ENCODE results near the gene STEAP3. TPM values are rescaled to one million over a fixed set of nuclear protein-coding genes. Genes with fewer than 3 reads are reported as not detected.

STEAP3 gene
- total and polyA plus RNA-seq, 8 donors: 6.6 to 28.2 (median 19.5) TPM

DNA sequence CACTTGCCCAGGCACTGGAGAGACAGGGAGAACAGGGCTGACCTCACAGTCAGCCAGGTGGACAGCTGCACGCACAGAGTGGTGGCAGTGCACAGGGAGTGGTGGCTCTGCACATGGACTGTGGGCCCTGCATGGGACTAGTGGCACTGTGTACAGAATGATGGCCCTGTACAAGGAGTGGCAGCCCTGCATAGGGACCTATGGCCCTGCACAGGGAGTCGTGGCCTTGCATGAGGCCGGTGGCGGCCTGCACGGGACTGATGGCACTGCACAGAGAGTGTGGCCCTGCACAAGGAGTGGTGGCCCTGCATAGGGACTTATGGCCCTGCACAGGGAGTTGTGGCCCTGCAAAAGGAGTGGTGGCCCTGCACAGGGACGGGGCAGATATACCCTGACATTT is 19.1 kb upstream of the STEAP3 start:
- ATAC-seq (no peak), DNase-seq (no peak), FAIRE-seq (no peak)
- H3K36me3 ChIP-seq: no peaks in the 10 kb centered on the region
- no peaks in the 10 kb centered on the region for H3K27me3 ChIP-seq
- H3K4me1 ChIP-seq: no peaks in the 10 kb centered on the region
- intact Hi-C loops (cut with DNase I): no loop called here
- no peak for TF ChIP-seq CTCF (IDR thresholded peaks at IDR 0.05)
- H3K27ac ChIP-seq: no peak overlapping the region
- H3K9me3 ChIP-seq: no peaks in the 10 kb centered on the region
- H3K4me3 ChIP-seq: no peak overlapping the region
- 91 to 96% methylated on average over 6 of the region's 6 CpGs for WGBS, 2 donors

DNA sequence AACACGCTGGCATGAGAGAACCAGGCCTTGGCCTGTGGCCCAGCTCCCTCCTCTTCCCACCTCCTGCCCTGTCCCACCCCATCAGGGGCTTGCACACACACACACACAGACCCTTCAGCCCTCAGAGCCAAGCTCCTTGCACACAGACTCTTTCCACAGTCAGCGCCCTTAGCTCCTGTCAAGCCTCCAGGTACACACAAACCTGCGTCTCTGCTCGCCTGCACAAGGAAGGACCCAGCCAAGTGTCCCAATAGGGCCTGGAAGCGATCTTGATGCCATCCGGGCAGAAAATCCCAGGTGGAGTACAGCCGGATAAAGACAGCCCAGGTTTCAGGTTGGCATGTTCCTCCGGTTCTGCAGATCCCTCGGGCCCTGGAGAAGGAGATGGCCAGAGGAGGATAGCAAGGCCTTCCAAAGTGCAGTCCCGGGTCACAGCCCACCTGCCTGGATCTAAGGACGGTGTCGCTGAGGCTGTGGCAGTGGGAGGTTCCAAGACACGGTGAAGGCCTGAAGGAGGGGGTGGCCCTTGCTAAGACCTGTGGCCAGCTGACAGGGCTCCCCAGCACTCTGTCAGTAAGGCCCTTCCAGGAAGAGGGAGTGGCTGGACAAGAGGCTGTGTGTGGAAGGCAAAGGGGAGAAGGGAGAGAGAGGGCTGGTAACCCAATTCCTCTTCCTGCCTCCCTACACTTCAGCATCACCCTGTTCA is 18.5 kb upstream of the STEAP3 start:
- H3K4me3 ChIP-seq: no peak overlapping the region
- H3K36me3 ChIP-seq: no peaks in the 10 kb centered on the region
- no peak for TF ChIP-seq CTCF (IDR thresholded peaks at IDR 0.05)
- H3K27me3 ChIP-seq: no peaks in the 10 kb centered on the region
- intact Hi-C loops (cut with DNase I): no loop called here
- no peaks in the 10 kb centered on the region for H3K9me3 ChIP-seq
- no peak for ATAC-seq
- FAIRE-seq: no peak
- WGBS, 2 donors: 88% methylated on average over 13 of the region's 13 CpGs
- H3K27ac ChIP-seq: no peak overlapping the region
- no peak for DNase-seq
- H3K4me1 ChIP-seq: no peaks in the 10 kb centered on the region

DNA sequence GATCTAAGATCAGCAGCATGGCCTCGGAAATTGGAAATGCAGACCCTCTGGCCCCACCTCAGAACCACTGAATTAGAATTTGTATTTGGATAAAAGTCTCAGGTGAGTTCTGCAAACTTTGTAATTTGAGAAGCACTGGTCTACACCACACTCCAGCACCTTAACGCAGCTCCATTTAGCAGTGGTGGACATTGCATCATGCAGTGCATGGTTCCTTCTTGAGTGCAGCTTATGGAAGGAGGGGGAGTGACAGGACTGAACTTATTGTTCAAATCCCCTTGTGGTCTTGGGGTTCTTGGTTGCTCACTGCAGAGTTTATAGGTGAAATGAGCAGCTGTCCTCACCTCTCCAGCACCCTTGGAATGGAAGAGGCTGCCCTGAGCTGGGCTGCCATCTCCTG is 17.4 kb upstream of the STEAP3 start:
- no peaks in the 10 kb centered on the region for H3K27me3 ChIP-seq
- DNase-seq (no peak), ATAC-seq (no peak), FAIRE-seq (no peak)
- no peaks in the 10 kb centered on the region for H3K36me3 ChIP-seq
- 71 to 74% methylated on average over 2 of the region's 2 CpGs for WGBS, 2 donors
- intact Hi-C loops (cut with DNase I): no loop called here
- TF ChIP-seq CTCF (IDR thresholded peaks at IDR 0.05): no peak
- no peaks in the 10 kb centered on the region for H3K4me1 ChIP-seq
- H3K27ac ChIP-seq: no peak overlapping the region
- no peaks in the 10 kb centered on the region for H3K9me3 ChIP-seq
- no peak overlapping the region for H3K4me3 ChIP-seq

DNA sequence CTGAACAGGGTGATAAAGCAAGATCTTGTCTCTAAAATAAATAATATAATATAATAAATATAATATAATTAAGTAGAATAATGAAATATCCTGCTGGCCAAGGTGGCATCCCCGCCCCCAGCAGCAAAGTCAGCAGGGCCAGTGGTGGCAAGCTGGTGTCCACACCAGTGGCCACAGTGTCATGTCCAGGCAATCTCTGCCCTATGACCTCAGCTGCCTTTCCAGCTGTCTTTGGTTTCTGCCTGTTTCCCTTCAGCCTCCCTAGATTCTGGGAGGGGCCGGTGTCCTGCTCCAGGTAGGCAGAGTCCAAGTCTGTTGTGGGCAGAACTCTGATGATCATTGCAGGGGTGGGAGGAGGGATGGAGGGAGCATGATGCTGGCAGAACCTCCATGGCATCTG is 16.2 kb upstream of the STEAP3 start:
- 73 to 90% methylated on average over 2 of the region's 2 CpGs for WGBS, 2 donors
- H3K4me3 ChIP-seq: no peak overlapping the region
- TF ChIP-seq CTCF (IDR thresholded peaks at IDR 0.05): no peak
- H3K27ac ChIP-seq: no peak overlapping the region
- DNase-seq (no peak), ATAC-seq (no peak), FAIRE-seq (no peak)
- no peaks in the 10 kb centered on the region for H3K9me3 ChIP-seq
- H3K4me1 ChIP-seq: no peaks in the 10 kb centered on the region
- no peaks in the 10 kb centered on the region for H3K27me3 ChIP-seq
- intact Hi-C loops (cut with DNase I): no loop called here
- no peaks in the 10 kb centered on the region for H3K36me3 ChIP-seq

- no peaks in the 10 kb centered on the region for H3K9me3 ChIP-seq
- no peak for TF ChIP-seq CTCF (IDR thresholded peaks at IDR 0.05)
- ATAC-seq: peak in 1 of 4 donors; percentile 73
- 59 to 68% methylated on average over 4 of the region's 4 CpGs for WGBS, 2 donors
- no peak overlapping the region for H3K4me3 ChIP-seq
- H3K27me3 ChIP-seq: no peaks in the 10 kb centered on the region
- FAIRE-seq: no peak
- no peaks in the 10 kb centered on the region for H3K4me1 ChIP-seq
- intact Hi-C loops (cut with DNase I): no loop called here
- H3K36me3 ChIP-seq: no peaks in the 10 kb centered on the region
- DNase-seq: no peak
- no peak overlapping the region for H3K27ac ChIP-seq
These were observed 14.8 kb upstream of the STEAP3 start for GRCh38 chr2:119208791-119209203.
